A549 (cell line): ENCODE data around the gene PIH1D1. TPM values are rescaled to one million over a fixed set of nuclear protein-coding genes. Genes with fewer than 3 reads are reported as not detected.
A peak's percentile ranks its signal among the peaks of the same experiment; 100 is the strongest.

Experiments
- ATAC-seq, 2 experiments: fragments of 200-7000 bp in 1 of 2; fragments of >200 bp in 1 of 2; cut with Nextera tagmentation in 1 of 2; cut with Tn5 transposase in 1 of 2; 3 replicates each; pipeline versions ENCODE4 v1.8.0 to v1.9.1; 2018 to 2020; ENCODE audit warnings: mild to moderate bottlenecking in 1 of 2, moderate library complexity in 1 of 2
- CTCF ChIA-PET: fragments of 300-600 bp; sonication (Branson Sonifier 250); formaldehyde crosslinking; extraction: SDS; loops from one replicate; lab custom pipeline; 2021; ENCODE audit warnings: antibody characterized with exemption, inconsistent platforms; lab: Yijun Ruan, JAX
- POLR2A ChIA-PET: fragments of 350-600 bp; formaldehyde crosslinking; extraction: SDS; loops from one replicate; lab custom pipeline; 2021; ENCODE audit warnings: antibody characterized with exemption, inconsistent platforms; lab: Yijun Ruan, JAX
- DNase-seq, 2 experiments: peaks; one replicate each; pipeline versions ENCODE4 v3.0.0 to v3.0.0-alpha.2; 2011 to 2016; ENCODE audit warnings: low read depth in 1 of 2, low spot score in 1 of 2
- FAIRE-seq: peaks from 2 replicates; lab custom pipeline; 2011; peaks lifted over from hg19 to GRCh38; lab: Jason Lieb, UNC
- H3K27ac ChIP-seq, 2 experiments: fragments of >200 bp; sonication (Bioruptor Twin); formaldehyde crosslinking; 3 replicates each; pipeline ENCODE4 v1.5.1; 2016 to 2017
- H3K4me1 ChIP-seq: fragments of >200 bp; sonication (Bioruptor Twin); formaldehyde crosslinking; 3 replicates; pipeline ENCODE4 v1.6.1; 2016
- H3K4me2 ChIP-seq: fragments of >200 bp; sonication (Bioruptor Twin); formaldehyde crosslinking; 3 replicates; pipeline ENCODE4 v1.6.1; 2016
- H3K4me3 ChIP-seq: fragments of >200 bp; sonication (Bioruptor Twin); formaldehyde crosslinking; 3 replicates; pipeline ENCODE4 v1.5.1; 2016
- H3K9me3 ChIP-seq: fragments of >200 bp; sonication (Bioruptor Twin); formaldehyde crosslinking; 3 replicates; pipeline ENCODE4 v1.6.1; 2016
- BHLHE40 ChIP-seq: IDR thresholded peaks from 2 replicates; pipeline ENCODE4 v1.6.1; 2012; ENCODE audit warnings: low read depth, low read length, inconsistent platforms
- CBX2 ChIP-seq: fragments of 200-600 bp; sonication (generic); IDR thresholded peaks from 2 replicates; pipeline ENCODE4 v1.6.1; 2016; ENCODE audit warnings: low read depth, mild to moderate bottlenecking, borderline replicate concordance
- CHD2 ChIP-seq: fragments of 150-350 bp; IDR thresholded peaks from 2 replicates; pipeline ENCODE4 v1.6.1; 2014; ENCODE audit warnings: low read length; ENCODE audit not compliant: partially characterized antibody
- CHD4 ChIP-seq: fragments of 200-600 bp; sonication (generic); IDR thresholded peaks from 2 replicates; pipeline ENCODE4 v1.6.1; 2016; ENCODE audit warnings: antibody characterized with exemption, mild to moderate bottlenecking, borderline replicate concordance
- ESRRA ChIP-seq: fragments of 150-350 bp; IDR thresholded peaks from 2 replicates; pipeline ENCODE4 v1.6.1; 2014; ENCODE audit warnings: mild to moderate bottlenecking, low read length, borderline replicate concordance
- FOSB ChIP-seq: fragments of 250-450 bp; sonication (Bioruptor Pico); IDR thresholded peaks from 2 replicates; pipeline ENCODE4 v1.5.0; 2020; ENCODE audit warnings: mild to moderate bottlenecking, moderate library complexity
- GATA3 ChIP-seq: IDR thresholded peaks from 2 replicates; pipeline ENCODE4 v1.6.1; 2012; ENCODE audit warnings: borderline replicate concordance
- HEYL ChIP-seq: fragments of 250-450 bp; sonication (Bioruptor Pico); IDR thresholded peaks from 2 replicates; pipeline ENCODE4 v1.8.0; 2021; ENCODE audit warnings: mild to moderate bottlenecking, moderate library complexity
- HOXA7 ChIP-seq: fragments of 250-450 bp; sonication (Bioruptor Pico); IDR thresholded peaks from 2 replicates; pipeline ENCODE4 v1.5.0; 2020; ENCODE audit warnings: mild to moderate bottlenecking, moderate library complexity
- JUN ChIP-seq, 2 experiments: fragments of >200 bp; sonication (Bioruptor Twin); formaldehyde crosslinking; IDR thresholded peaks; 2 replicates in 1 of 2; 3 replicates in 1 of 2; pipeline ENCODE4 v1.6.1; 2016 to 2017
- KDM5A ChIP-seq: fragments of 200-600 bp; sonication (generic); IDR thresholded peaks from 2 replicates; pipeline ENCODE4 v1.6.1; 2016; ENCODE audit warnings: antibody characterized with exemption, mild to moderate bottlenecking
- MAZ ChIP-seq: fragments of 150-350 bp; IDR thresholded peaks from 2 replicates; pipeline ENCODE4 v1.6.1; 2014; ENCODE audit warnings: antibody characterized with exemption, low read depth, low read length, borderline replicate concordance
- NR3C1 ChIP-seq: fragments of >200 bp; sonication (Bioruptor Twin); formaldehyde crosslinking; IDR thresholded peaks from 3 replicates; pipeline ENCODE4 v1.6.1; 2017
- POLR2AphosphoS2 ChIP-seq: conservative IDR thresholded peaks from 2 replicates; pipeline ENCODE4 v1.6.1; 2012; ENCODE audit warnings: low read length, improper control_type of control experiment, inconsistent platforms
- RAD21 ChIP-seq, 2 experiments: fragments of >200 bp in 1 of 2; sonication (Bioruptor Twin) in 1 of 2; formaldehyde crosslinking in 1 of 2; IDR thresholded peaks in 1 of 2; conservative IDR thresholded peaks in 1 of 2; 2 replicates in 1 of 2; 3 replicates in 1 of 2; pipeline ENCODE4 v1.6.1; 2012 to 2018; ENCODE audit warnings: inconsistent platforms in 1 of 2
- RARB ChIP-seq: fragments of 250-450 bp; sonication (Bioruptor Pico); IDR thresholded peaks from 2 replicates; pipeline ENCODE4 v1.8.0; 2021; ENCODE audit warnings: mild to moderate bottlenecking, moderate library complexity
- RFX5 ChIP-seq: fragments of 450-650 bp; IDR thresholded peaks from 2 replicates; pipeline ENCODE4 v1.7.1; 2014; ENCODE audit warnings: antibody characterized with exemption, mild to moderate bottlenecking, moderate library complexity
- SREBF2 ChIP-seq: fragments of 450-650 bp; IDR thresholded peaks from 2 replicates; pipeline ENCODE4 v1.6.1; 2014; ENCODE audit warnings: mild to moderate bottlenecking, moderate library complexity
- TFCP2L1 ChIP-seq: fragments of 250-450 bp; sonication (Bioruptor Pico); IDR thresholded peaks from 2 replicates; pipeline ENCODE4 v1.5.0; 2021; ENCODE audit warnings: mild to moderate bottlenecking
- ZFP36 ChIP-seq: fragments of 450-650 bp; IDR thresholded peaks from 2 replicates; pipeline ENCODE4 v1.6.1; 2014; ENCODE audit warnings: borderline replicate concordance; ENCODE audit not compliant: partially characterized antibody
- ZNF302 ChIP-seq: fragments of 250-450 bp; sonication (Bioruptor Pico); IDR thresholded peaks from 2 replicates; pipeline ENCODE4 v1.9.0; 2021; ENCODE audit warnings: inconsistent platforms, mild to moderate bottlenecking, moderate library complexity
- ZSCAN20 ChIP-seq: fragments of 250-450 bp; sonication (Bioruptor Pico); IDR thresholded peaks from 2 replicates; pipeline ENCODE4 v1.8.0; 2022; ENCODE audit warnings: mild to moderate bottlenecking, moderate library complexity
- WGBS: methylation state at CpG from one replicate; pipeline ENCODE4 v1.1.6; 2017; ENCODE audit errors: missing lambda C conversion rate; 5-methylcytosine and 5-hydroxymethylcytosine counted together
- polyA plus RNA-seq, 4 experiments: library from polyadenylated mRNA; depleted of rRNA in 3 of 4; stranded (reverse); fragments of >200 nt; fragmentation: RNase III in 1 of 4; extraction: RNeasy Plus Mini Kit Qiagen cat#74134 plus additional on column Dnase treatment in 1 of 4; gene quantifications; 2 replicates in 3 of 4; 3 replicates in 1 of 4; pipeline ENCODE4 v1.2.3, GENCODE V29; 2011 to 2017
- TF ChIP-seq, protein P1 (sequence below): IDR thresholded peaks from 2 replicates; pipeline ENCODE4 v1.6.1; 2012; ENCODE audit warnings: low read depth, borderline replicate concordance
- TF ChIP-seq, protein P2 (sequence below): fragments of 250-450 bp; sonication (Bioruptor Pico); IDR thresholded peaks from 2 replicates; pipeline ENCODE4 v1.5.0; 2020; ENCODE audit warnings: low read depth, mild to moderate bottlenecking, moderate library complexity

The PIH1D1 gene
- polyA plus RNA-seq, 2 of the 4 experiments (the other 2 are of a cell fraction), result 89.7 to 114 TPM

DNA sequence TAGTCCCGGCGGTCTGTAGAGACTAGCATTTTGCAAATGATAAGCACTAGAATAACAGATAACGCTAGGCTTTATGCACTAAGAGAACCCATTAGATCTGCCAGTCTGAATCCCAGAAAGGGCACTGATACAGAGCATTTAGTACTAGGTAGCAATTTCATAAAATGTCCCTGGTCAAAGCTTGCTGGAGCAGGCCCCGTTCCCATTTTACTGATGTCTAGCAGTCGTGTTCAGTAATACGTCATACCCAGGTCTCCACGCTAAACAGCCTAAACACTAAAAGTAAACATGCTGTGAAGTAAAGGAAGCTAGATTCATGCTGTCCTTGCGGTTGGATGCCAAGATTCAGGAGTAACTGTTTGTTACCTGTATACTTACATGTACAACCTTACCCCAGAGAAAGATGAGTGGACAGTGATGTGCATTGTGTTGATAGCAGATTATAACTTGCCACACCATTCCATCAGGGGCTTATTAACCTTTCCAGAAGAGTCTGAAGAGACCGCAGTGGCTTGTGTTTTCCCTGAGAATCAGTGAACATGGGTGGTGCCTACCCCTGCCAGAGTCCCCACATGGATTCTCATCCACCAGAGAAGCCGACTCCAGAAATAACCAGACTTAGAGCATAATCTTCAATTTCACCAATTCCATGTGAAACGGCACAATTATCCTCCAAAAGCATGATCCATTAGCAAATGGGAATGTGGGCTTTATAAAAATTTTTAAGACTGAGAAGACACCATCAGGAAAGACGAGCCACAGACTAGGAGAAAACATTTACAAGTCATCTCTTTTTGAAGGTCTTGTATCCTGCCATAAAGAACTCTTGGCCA lies 41.2 kb upstream of the PIH1D1 start (continued):
- TF ChIP-seq KDM5A (no peak), RAD21 (conservative IDR thresholded peaks at IDR 0.05 in 1 of 2, IDR thresholded peaks at IDR 0.05 in 1 of 2) (no peak), HOXA7 (peak; percentile 99), RARB (CRISPR knock-in tag) (peak; percentile 99), ZNF302 (no peak)

DNA sequence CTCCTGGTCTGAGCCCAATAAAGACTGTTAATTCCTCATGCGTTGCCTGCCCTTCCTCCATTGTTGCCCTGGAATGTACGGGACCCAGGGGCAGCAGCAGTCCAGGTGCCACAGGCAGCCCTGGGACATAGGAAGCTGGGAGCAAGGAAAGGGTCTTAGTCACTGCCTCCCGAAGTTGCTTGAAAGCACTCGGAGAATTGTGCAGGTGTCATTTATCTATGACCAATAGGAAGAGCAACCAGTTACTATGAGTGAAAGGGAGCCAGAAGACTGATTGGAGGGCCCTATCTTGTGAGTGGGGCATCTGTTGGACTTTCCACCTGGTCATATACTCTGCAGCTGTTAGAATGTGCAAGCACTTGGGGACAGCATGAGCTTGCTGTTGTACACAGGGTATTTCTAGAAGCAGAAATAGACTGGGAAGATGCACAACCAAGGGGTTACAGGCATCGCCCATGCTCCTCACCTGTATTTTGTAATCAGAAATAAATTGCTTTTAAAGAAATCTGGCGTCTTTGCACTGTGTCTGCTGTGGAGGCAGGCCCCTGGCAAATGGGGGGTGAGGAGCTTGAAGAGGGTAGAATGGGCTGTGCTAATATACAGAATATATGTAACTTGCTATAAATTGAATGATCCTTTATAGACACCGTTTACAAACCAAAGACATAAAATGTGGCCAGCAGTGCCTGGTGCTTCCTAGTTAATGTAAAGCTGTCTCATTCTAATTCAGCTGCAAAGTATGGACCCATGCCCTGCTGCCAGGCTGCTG lies 40.4 kb upstream of the PIH1D1 start:
- WGBS, result 66% methylated on average over 7 of the region's 7 CpGs
- CTCF ChIA-PET, result interaction anchor here (1.1 to 1.7 kb wide), 4 partner anchors 13 to 55 kb away, joined by 3 to 7 read pairs (median 5); partner anchors contain the start of gene FLT3LG
- no peak for FAIRE-seq
- peak overlapping the region in 1 of 2 experiments; percentile 4; a peak in 1 of 6 replicates for H3K27ac ChIP-seq
- TF ChIP-seq ZSCAN20 (CRISPR knock-in tag) (0 out of 2 replicates have a peak, but pooled peaks have one; percentile 9), TFCP2L1 (CRISPR knock-in tag) (no peak)
- TF ChIP-seq, all 56 proteins: peak for 1
- no peak for ATAC-seq
- no peaks in the 10 kb centered on the region for H3K9me3 ChIP-seq
- H3K4me3 ChIP-seq, result no peak overlapping the region
- POLR2A ChIA-PET, result interaction anchor here (1.1 to 2.3 kb wide), 4 partner anchors 13 to 40 kb away, joined by 3 to 12 read pairs (median 4); partner anchors contain the start of genes ALDH16A1, PIH1D1 and RCN3
- peaks cover 27% of the 10 kb centered on the region for H3K4me1 ChIP-seq
- no peak for DNase-seq
- 0 out of 3 replicates have a peak overlapping the region, but pooled peaks have one; percentile 80 for H3K4me2 ChIP-seq

DNA sequence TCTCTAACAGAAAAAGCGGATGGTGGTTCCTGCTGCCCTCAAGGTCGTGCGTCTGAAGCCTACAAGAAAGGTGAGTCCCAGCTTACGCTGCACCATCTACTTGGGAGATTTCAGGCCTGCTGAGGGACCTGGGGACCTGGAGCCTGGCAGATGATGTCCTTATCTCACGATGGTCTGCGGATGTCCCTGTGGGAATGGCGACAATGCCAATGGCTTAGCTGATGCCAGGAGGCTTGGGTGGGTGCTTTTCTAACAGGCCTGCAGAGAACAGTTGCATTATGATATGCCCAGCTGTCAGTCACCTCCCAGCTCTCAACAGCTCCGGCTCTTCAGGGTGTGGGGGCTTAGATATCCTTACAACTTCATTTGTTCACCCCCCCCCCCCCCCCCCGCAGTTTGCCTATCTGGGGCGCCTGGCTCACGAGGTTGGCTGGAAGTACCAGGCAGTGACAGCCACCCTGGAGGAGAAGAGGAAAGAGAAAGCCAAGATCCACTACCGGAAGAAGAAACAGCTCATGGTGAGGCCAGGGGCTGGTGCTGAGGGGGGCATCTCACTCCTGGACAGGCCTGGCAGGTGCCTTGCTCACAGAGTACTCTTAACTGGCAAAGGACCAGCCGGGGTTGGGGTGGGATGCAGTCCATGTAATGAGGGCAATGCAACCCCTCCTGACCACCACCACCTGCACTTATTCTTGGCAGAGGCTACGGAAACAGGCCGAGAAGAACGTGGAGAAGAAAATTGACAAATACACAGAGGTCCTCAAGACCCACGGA lies 39.6 kb upstream of the PIH1D1 start:
- peak overlapping the region; percentile 71; the same call in 2 of the 3 replicates for H3K4me3 ChIP-seq
- H3K27ac ChIP-seq, result peak overlapping the region; percentile 94 to 95; a peak in 3 of 6 replicates
- no peak for ATAC-seq
- WGBS, result 77% methylated on average over 16 of the region's 17 CpGs
- CTCF ChIA-PET, result interaction anchor here (1.7 kb wide), 1 partner anchor 33 kb away, joined by 4 read pairs; no protein-coding TSS in a partner anchor
- H3K4me1 ChIP-seq, result peaks cover 32% of the 10 kb centered on the region
- TF ChIP-seq KDM5A (no peak), HEYL (CRISPR knock-in tag) (no peak), JUN (IDR thresholded peaks at IDR 0.05) (no peak; a peak in 1 of 5 replicates), MAZ (no peak), CBX2 (no peak), HOXA7 (no peak), ESRRA (no peak), POLR2AphosphoS2 (no peak), FOSB (CRISPR knock-in tag) (no peak), GATA3 (no peak), NR3C1 (no peak), CHD4 (no peak), BHLHE40 (no peak), ZSCAN20 (CRISPR knock-in tag) (no peak), ZFP36 (no peak), CHD2 (no peak), SREBF2 (no peak), RFX5 (no peak)
- TF ChIP-seq, protein P1, sequence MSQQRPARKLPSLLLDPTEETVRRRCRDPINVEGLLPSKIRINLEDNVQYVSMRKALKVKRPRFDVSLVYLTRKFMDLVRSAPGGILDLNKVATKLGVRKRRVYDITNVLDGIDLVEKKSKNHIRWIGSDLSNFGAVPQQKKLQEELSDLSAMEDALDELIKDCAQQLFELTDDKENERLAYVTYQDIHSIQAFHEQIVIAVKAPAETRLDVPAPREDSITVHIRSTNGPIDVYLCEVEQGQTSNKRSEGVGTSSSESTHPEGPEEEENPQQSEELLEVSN, result no peak
- TF ChIP-seq, protein P2, sequence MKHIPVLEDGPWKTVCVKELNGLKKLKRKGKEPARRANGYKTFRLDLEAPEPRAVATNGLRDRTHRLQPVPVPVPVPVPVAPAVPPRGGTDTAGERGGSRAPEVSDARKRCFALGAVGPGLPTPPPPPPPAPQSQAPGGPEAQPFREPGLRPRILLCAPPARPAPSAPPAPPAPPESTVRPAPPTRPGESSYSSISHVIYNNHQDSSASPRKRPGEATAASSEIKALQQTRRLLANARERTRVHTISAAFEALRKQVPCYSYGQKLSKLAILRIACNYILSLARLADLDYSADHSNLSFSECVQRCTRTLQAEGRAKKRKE (CRISPR knock-in tag), result no peak
- TF ChIP-seq, all 56 proteins: peak for 0
- DNase-seq (no peak), FAIRE-seq (no peak)
- Histone ChIP-seq H3K9me3 (no peaks in the 10 kb centered on the region), H3K4me2 (peak overlapping the region; percentile 80)
- POLR2A ChIA-PET, result interaction anchor here (2.3 kb wide), 1 partner anchor 12 kb away, joined by 12 read pairs; no protein-coding TSS in a partner anchor
